K562 (cell line): ENCODE results near the gene ZBTB47. TPM values are rescaled to one million over a fixed set of nuclear protein-coding genes. Genes with fewer than 3 reads are reported as not detected.

Experiments
- ATAC-seq: fragments of 200-7000 bp; cut with Tn5 transposase; 3 replicates; pipeline ENCODE4 v1.9.1; 2020; ENCODE audit warnings: moderate library complexity
- BruUV-seq: library from RNA; stranded (reverse); fragments of 400-500 nt; replicated peaks from 2 replicates; lab custom pipeline; 2021; lab: Mats Ljungman, UMichigan
- CTCF ChIA-PET: fragments of 300-600 bp; formaldehyde crosslinking; extraction: SDS; loops from one replicate; lab custom pipeline; 2021; ENCODE audit warnings: low intra/inter-chr PET ratio; lab: Yijun Ruan, JAX
- POLR2A ChIA-PET: fragments of 300-600, 350-650 bp; sonication (Branson Sonifier 250); formaldehyde crosslinking; extraction: SDS; loops from one replicate; lab custom pipeline; 2021; ENCODE audit warnings: antibody characterized with exemption, inconsistent platforms; lab: Yijun Ruan, JAX
- DNase-seq, 4 experiments: peaks; one replicate each; pipeline versions ENCODE4 v3.0.0 to v3.0.0-alpha.2; 2011 to 2018; ENCODE audit warnings: low spot score in 3 of 4, mixed read lengths in 3 of 4; ENCODE audit errors: extremely low read depth in 1 of 4
- FAIRE-seq: peaks from 2 replicates; lab custom pipeline; 2011; peaks lifted over from hg19 to GRCh38; lab: Jason Lieb, UNC
- H2AFZ ChIP-seq: 2 replicates; pipeline ENCODE4 v1.6.0; 2011; ENCODE audit warnings: low read depth, low read length, control low read depth, inconsistent platforms
- H3K27ac ChIP-seq: fragments of 200-600 bp; 3 replicates; pipeline ENCODE4 v1.8.0; 2011; ENCODE audit warnings: low read depth, mild to moderate bottlenecking, control low read depth, inconsistent platforms, low read length, moderate library complexity, mixed read lengths; ENCODE audit errors: extremely low read depth
- H3K27me3 ChIP-seq, 2 experiments: fragments of 300-600 bp in 1 of 2; 2 replicates in 1 of 2; 3 replicates in 1 of 2; pipeline versions ENCODE4 v1.6.0 to v1.8.0; 2011; ENCODE audit warnings: inconsistent platforms in 2 of 2, low read length in 2 of 2, mild to moderate bottlenecking in 1 of 2, mixed read lengths in 1 of 2, moderate library complexity in 1 of 2; ENCODE audit not compliant: control insufficient read depth in 2 of 2, insufficient read depth in 2 of 2
- H3K36me3 ChIP-seq: fragments of 300-600 bp; 3 replicates; pipeline ENCODE4 v1.8.0; 2011; ENCODE audit warnings: mild to moderate bottlenecking, low read length, inconsistent platforms; ENCODE audit not compliant: control insufficient read depth, insufficient read depth
- H3K4me1 ChIP-seq, 2 experiments: fragments of 200-600 bp in 1 of 2; replicated peaks in 1 of 2; 2 replicates in 1 of 2; 3 replicates in 1 of 2; pipeline versions ENCODE4 v1.5.1 to v1.8.0; 2011; ENCODE audit warnings: inconsistent platforms in 2 of 2, low read length in 2 of 2, mild to moderate bottlenecking in 1 of 2, mixed read lengths in 1 of 2, moderate library complexity in 1 of 2; ENCODE audit not compliant: control insufficient read depth in 2 of 2, insufficient read depth in 2 of 2
- H3K4me2 ChIP-seq: 2 replicates; pipeline ENCODE4 v1.6.1; 2011; ENCODE audit warnings: low read length, control low read depth, inconsistent platforms, mixed read lengths; ENCODE audit not compliant: insufficient read depth
- H3K4me3 ChIP-seq: fragments of 200-600 bp; sonication (generic), shearing (Covaris generic); 2 replicates; pipeline ENCODE4 v1.5.1; 2016; ENCODE audit warnings: control low read depth, inconsistent platforms
- H3K79me2 ChIP-seq: fragments of 200-600 bp; 3 replicates; pipeline ENCODE4 v1.8.0; 2011; ENCODE audit warnings: low read length, inconsistent platforms; ENCODE audit not compliant: control insufficient read depth, insufficient read depth
- H3K9ac ChIP-seq, 2 experiments: 2 replicates each; pipeline versions ENCODE4 v1.6.0 to v1.6.1; 2011; ENCODE audit warnings: low read depth in 2 of 2, low read length in 2 of 2, control low read depth in 1 of 2, inconsistent platforms in 1 of 2, mild to moderate bottlenecking in 1 of 2, mixed read lengths in 1 of 2; ENCODE audit not compliant: insufficient read depth in 1 of 2
- H3K9me1 ChIP-seq: one replicate; pipeline ENCODE4 v1.6.0; 2011; ENCODE audit warnings: inconsistent platforms, mild to moderate bottlenecking, low read length, moderate library complexity; ENCODE audit not compliant: control insufficient read depth, insufficient read depth
- H3K9me3 ChIP-seq: replicated peaks from 2 replicates; pipeline ENCODE4 v1.5.1; 2011; ENCODE audit warnings: low read depth, low read length, inconsistent platforms; ENCODE audit not compliant: control insufficient read depth, insufficient read depth
- H4K20me1 ChIP-seq: replicated peaks from 2 replicates; pipeline ENCODE4 v1.6.1; 2011; ENCODE audit warnings: low read length, inconsistent platforms, mixed read lengths; ENCODE audit not compliant: control insufficient read depth, insufficient read depth
- ATF4 ChIP-seq: fragments of 450-650 bp; formaldehyde crosslinking; IDR thresholded peaks from 2 replicates; pipeline ENCODE4 v1.4.0; 2022; ENCODE audit warnings: mild to moderate bottlenecking, moderate library complexity
- NELFE ChIP-seq: IDR thresholded peaks from 2 replicates; pipeline ENCODE4 v1.6.1; 2011; ENCODE audit warnings: mild to moderate bottlenecking; ENCODE audit not compliant: insufficient read depth, insufficient read length
- NEUROD1 ChIP-seq: fragments of 150-350 bp; IDR thresholded peaks from 2 replicates; pipeline ENCODE4 v1.6.1; 2014; ENCODE audit warnings: borderline replicate concordance, low read length, low read depth; ENCODE audit not compliant: partially characterized antibody
- SREBF2 ChIP-seq: sonication (generic); formaldehyde crosslinking; IDR thresholded peaks from 2 replicates; pipeline ENCODE4 v1.4.0; 2020; ENCODE audit warnings: mild to moderate bottlenecking, missing genetic modification reagents
- ZNF551 ChIP-seq: fragments of 250-450 bp; sonication (Bioruptor Pico); IDR thresholded peaks from 2 replicates; pipeline ENCODE4 v1.5.0; 2021; ENCODE audit warnings: mild to moderate bottlenecking, moderate library complexity
- ZNF583 ChIP-seq: fragments of 250-450 bp; sonication (Bioruptor Pico); IDR thresholded peaks from 2 replicates; pipeline ENCODE4 v1.4.0; 2020
- WGBS: fragments of 100-300 bp; shearing (Covaris generic); methylation state at CpG from one replicate; pipeline ENCODE4 v1.1.6; 2016; ENCODE audit warnings: low coverage, mixed read lengths; ENCODE audit not compliant: insufficient coverage; ENCODE audit errors: missing lambda C conversion rate; 5-methylcytosine and 5-hydroxymethylcytosine counted together
- in situ Hi-C: fragments of 300-500 bp; cut with MboI; formaldehyde crosslinking; loops from 4 replicates; pipeline ENCODE4 v1.15.0; 2018; ENCODE audit warnings: inconsistent platforms, mixed read lengths
- intact Hi-C: fragments of 100-400 bp; cut with micrococcal nuclease; formaldehyde crosslinking; loops from 2 replicates; pipeline ENCODE4 v1.14.2; 2022
- polyA plus RNA-seq, 8 experiments: library from polyadenylated mRNA; depleted of rRNA in 4 of 8; stranded (reverse) in 5 of 8; unstranded in 3 of 8; fragments of >200 nt; fragmentation: Nextera tagmentation in 2 of 8; fragmentation: Illumina TruSeq in 1 of 8; extraction: Ambion mirVana in 2 of 8; extraction: Trizol in 1 of 8; gene quantifications; 2 replicates each; pipeline versions ENCODE4 v1.2.1 to v1.2.3, GENCODE V29; 2011 to 2014; ENCODE audit warnings: inconsistent platforms in 1 of 8, missing spikeins in 1 of 8
- total RNA-seq, 7 experiments: library from RNA; depleted of rRNA in 6 of 7; stranded (reverse); fragments of >200 nt in 6 of 7; fragmentation: Illumina TruSeq in 2 of 7; extraction: Trizol in 2 of 7; gene quantifications; 2 replicates each; pipeline versions ENCODE4 v1.2.1 to v1.2.3, GENCODE V29; 2011 to 2021; ENCODE audit warnings: low replicate concordance in 1 of 7
- TF ChIP-seq, protein P1 (sequence below): fragments of 250-450 bp; sonication (Bioruptor Pico); IDR thresholded peaks from 2 replicates; pipeline ENCODE4 v1.4.0; 2020; ENCODE audit warnings: mild to moderate bottlenecking, moderate library complexity
- TF ChIP-seq, protein P2 (sequence below): conservative IDR thresholded peaks from 2 replicates; pipeline ENCODE4 v1.6.1; 2011; ENCODE audit warnings: low read depth, mild to moderate bottlenecking, low read length; ENCODE audit not compliant: control insufficient read depth

Gene ZBTB47
- total and polyA plus RNA-seq, 9 of the 15 experiments (the other 6 are each of a cell fraction or from before 2014, with no cell fraction given): 0.11 to 4.6 (median 1.7) TPM; not detected in 1

DNA sequence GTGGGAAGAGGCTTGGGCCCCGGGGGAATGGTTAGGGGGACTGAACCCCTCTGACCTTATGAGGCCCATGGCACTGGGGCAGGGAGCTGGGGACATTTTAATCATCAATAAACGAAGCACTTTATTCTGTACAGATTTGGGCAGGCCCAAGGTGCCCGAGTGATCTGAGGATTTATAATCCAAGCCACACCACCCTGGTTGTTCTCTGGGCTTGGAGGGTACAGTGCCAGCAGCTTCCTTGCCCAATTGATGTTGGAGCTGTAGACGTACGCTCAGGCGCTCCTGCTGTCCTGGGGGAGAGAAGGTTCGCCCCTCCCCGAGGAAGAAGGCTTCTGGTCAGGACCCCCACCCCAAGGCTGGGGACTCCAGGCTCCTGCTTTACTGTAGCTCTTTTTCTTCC is 12.5 kb downstream of the ZBTB47 start:
- peaks cover 4 to 10% of the 10 kb centered on the region in 2 experiments; a peak in 4 of 5 replicates for H3K4me1 ChIP-seq
- no peak overlapping the region for H3K27ac ChIP-seq
- no peak overlapping the region for H3K9ac ChIP-seq
- no peak for DNase-seq
- H3K79me2 ChIP-seq: no peaks in the 10 kb centered on the region
- 12% methylated on average over 8 of the region's 8 CpGs for WGBS
- in situ Hi-C loops: no loop called here
- intact Hi-C loops: no loop called here
- H3K9me1 ChIP-seq: no peaks in the 10 kb centered on the region
- CTCF ChIA-PET: no interaction called here
- no peak overlapping the region for H2AFZ ChIP-seq
- FAIRE-seq: no peak
- no peak for ATAC-seq
- H3K4me2 ChIP-seq: no peak overlapping the region
- H3K4me3 ChIP-seq: no peak overlapping the region
- peaks cover 3 to 24% of the 10 kb centered on the region in 2 experiments; a peak in 3 of 5 replicates for H3K27me3 ChIP-seq
- H4K20me1 ChIP-seq: peaks cover 11% of the 10 kb centered on the region; the same call in 1 of the 2 replicates
- H3K9me3 ChIP-seq: no peaks in the 10 kb centered on the region
- no peaks in the 10 kb centered on the region for H3K36me3 ChIP-seq
- BruUV-seq: no TSS peak
- TF ChIP-seq ATF4 (no peak), ZNF583 (CRISPR knock-in tag) (no peak), SREBF2 (CRISPR knock-in tag) (no peak), NELFE (no peak), NEUROD1 (no peak), ZNF551 (no peak)
- TF ChIP-seq, protein P1, sequence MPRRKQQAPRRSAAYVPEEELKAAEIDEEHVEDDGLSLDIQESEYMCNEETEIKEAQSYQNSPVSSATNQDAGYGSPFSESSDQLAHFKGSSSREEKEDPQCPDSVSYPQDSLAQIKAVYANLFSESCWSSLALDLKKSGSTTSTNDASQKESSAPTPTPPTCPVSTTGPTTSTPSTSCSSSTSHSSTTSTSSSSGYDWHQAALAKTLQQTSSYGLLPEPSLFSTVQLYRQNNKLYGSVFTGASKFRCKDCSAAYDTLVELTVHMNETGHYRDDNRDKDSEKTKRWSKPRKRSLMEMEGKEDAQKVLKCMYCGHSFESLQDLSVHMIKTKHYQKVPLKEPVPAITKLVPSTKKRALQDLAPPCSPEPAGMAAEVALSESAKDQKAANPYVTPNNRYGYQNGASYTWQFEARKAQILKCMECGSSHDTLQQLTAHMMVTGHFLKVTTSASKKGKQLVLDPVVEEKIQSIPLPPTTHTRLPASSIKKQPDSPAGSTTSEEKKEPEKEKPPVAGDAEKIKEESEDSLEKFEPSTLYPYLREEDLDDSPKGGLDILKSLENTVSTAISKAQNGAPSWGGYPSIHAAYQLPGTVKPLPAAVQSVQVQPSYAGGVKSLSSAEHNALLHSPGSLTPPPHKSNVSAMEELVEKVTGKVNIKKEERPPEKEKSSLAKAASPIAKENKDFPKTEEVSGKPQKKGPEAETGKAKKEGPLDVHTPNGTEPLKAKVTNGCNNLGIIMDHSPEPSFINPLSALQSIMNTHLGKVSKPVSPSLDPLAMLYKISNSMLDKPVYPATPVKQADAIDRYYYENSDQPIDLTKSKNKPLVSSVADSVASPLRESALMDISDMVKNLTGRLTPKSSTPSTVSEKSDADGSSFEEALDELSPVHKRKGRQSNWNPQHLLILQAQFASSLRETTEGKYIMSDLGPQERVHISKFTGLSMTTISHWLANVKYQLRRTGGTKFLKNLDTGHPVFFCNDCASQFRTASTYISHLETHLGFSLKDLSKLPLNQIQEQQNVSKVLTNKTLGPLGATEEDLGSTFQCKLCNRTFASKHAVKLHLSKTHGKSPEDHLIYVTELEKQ (CRISPR knock-in tag): no peak
- TF ChIP-seq, protein P2, sequence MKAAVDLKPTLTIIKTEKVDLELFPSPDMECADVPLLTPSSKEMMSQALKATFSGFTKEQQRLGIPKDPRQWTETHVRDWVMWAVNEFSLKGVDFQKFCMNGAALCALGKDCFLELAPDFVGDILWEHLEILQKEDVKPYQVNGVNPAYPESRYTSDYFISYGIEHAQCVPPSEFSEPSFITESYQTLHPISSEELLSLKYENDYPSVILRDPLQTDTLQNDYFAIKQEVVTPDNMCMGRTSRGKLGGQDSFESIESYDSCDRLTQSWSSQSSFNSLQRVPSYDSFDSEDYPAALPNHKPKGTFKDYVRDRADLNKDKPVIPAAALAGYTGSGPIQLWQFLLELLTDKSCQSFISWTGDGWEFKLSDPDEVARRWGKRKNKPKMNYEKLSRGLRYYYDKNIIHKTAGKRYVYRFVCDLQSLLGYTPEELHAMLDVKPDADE: no peak
- POLR2A ChIA-PET: interaction anchor here (0.6 to 1.1 kb wide), 5 partner anchors 12 to 88 kb away, joined by 3 to 5 read pairs (median 3); no protein-coding TSS in a partner anchor
